GM18870 (cell line): ENCODE results near the gene ARID3A.

Source experiments
- ATAC-seq: cut with Tn5 transposase; IDR thresholded peaks from one replicate; pipeline ENCODE4 v1.9.1; 2021; ENCODE audit warnings: moderate library complexity; ENCODE audit not compliant: unreplicated experiment

Gene ARID3A

GRCh38 chr19:960601-960938 is 34.7 kb downstream of the ARID3A start:
- ATAC-seq, result no peak

DNA sequence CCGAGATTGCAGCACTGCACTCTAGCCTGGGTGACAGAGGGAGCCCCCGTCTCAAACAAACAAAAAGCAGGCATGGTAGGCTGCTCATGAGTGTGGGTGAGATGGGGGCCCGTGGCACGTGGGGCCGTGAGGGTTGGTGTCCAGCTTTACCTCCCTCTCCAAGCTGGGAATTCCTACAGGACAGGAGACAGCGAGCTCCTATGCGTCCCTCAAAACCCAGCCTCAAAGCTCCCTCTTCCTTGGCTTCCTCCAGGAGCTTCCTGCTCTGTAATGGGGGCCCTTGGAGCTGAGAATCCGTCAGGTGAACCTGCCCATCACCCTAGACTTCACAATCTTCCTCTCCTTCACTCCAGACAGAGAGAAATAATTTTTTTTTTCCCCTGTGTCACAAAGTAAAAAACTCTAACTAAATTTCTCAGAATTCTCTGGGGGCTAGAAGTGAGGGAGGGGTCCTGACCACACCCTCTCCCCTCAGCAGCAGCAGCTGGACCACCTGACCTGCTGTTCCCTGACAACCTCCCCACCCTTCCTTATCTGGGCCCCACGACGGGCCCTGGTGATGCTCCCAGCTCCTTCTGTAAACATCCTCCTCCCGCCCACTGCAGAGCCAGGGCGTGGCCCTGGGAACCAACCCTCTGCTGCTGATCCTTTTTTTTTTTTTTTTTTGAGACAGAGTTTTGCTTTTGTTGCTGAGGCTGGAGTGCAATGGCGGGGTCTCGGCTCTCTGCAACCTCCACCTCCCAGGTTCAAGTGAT is 36.2 kb downstream of the ARID3A start:
- no peak for ATAC-seq

DNA sequence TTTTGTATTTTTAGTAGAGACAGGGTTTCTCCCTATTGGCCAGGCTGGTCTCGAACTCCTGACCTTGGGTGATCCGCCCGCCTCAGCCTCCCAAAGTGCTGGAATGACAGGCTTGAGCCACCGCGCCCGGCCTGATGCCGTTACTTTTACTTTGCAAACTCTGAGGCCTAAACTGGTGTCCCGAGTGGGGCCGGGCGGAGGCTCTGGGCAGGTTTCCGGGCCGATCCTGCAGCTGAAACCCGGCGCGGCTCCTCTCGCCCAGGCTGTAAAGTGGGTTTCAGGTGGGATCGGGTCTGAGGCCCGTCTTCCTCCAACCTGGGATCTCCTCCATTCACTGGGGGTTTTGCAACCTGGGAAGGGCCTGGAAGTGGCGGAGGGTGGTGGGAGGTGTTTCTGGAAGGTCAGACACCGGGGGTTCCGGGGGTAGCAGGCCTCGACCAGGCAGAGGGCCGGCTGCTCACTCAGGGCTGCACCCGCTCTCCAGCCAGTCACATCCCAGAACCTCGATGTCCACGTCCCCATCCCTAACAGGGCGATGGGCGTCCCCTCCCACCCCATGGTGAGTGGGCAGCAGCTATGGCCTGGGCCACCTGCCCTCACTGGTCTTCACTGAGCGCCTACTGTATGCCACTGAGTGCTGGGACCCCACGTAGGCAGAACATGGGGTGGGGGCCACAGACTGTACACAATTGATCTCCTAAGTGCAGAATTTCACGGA is 37.0 kb downstream of the ARID3A start:
- no peak for ATAC-seq

- no peak for ATAC-seq
Measured at GRCh38 chr19:963486-963951, 37.7 kb downstream of the ARID3A start.

- ATAC-seq, result no peak
Measured at GRCh38 chr19:964116-964520, 38.3 kb downstream of the ARID3A start.

DNA sequence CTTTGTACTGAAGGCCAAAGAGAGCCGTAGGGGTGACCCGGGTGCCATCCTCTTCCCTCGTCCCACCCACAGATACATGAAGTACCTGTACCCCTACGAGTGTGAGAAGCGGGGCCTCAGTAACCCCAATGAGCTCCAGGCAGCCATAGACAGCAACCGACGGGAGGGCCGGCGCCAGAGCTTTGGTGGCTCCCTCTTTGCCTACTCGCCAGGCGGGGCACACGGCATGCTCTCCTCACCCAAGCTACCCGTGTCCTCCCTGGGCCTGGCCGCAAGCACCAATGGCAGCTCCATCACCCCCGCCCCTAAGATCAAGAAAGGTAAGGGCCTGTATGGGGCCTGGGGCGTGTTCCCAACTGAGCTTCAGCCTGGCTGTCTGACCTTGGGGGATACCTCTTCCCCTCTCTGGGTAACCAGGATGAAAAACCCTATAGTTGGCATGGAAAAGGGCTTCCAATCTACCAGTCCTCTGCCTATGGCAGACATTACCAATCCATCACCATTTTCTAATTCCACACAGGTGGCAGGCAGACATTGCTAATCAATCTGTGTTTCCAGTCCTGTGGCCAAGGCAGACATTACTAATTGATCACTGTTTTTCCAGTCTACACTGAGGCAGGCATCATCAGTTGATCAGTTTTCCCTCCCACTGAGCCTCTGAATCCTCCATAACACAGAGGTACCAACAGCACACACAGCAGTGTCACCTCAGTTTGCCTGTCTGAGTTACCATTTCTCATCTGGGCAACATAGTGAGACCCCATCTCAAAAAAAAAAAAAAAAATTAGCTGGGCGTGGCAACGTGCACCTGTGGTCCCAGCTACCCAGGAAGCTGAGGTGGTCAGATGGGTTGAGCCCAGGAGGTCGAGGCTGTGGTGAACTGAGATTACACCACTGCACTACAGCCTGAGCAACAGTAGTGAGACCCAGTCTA is 39.2 kb downstream of the ARID3A start:
- ATAC-seq, result no peak

- no peak for ATAC-seq
Measured at GRCh38 chr19:966485-967088, 40.8 kb downstream of the ARID3A start.

GRCh38 chr19:970695-971094 is 44.9 kb downstream of the ARID3A start:
- ATAC-seq, result no peak

DNA sequence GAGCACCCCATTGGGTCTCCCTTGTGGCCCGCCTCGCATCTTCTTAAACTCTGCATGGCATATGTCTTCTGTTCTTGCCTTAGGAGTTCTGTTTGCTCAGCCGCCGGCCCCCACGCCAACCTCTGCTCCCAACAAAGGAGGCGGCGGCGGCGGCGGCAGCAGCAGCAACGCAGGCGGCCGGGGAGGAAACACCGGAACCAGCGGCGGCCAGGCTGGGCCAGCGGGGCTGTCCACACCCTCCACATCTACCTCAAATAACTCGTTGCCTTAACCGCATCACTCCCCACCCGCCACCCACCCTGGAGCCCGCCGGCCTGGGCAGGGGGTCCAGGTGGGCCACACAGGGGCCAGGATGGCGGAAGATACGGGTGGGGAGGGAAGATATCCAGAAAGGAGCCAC is 46.0 kb downstream of the ARID3A start:
- no peak for ATAC-seq

- no peak for ATAC-seq
Measured at GRCh38 chr19:972281-972680, 46.4 kb downstream of the ARID3A start.

DNA sequence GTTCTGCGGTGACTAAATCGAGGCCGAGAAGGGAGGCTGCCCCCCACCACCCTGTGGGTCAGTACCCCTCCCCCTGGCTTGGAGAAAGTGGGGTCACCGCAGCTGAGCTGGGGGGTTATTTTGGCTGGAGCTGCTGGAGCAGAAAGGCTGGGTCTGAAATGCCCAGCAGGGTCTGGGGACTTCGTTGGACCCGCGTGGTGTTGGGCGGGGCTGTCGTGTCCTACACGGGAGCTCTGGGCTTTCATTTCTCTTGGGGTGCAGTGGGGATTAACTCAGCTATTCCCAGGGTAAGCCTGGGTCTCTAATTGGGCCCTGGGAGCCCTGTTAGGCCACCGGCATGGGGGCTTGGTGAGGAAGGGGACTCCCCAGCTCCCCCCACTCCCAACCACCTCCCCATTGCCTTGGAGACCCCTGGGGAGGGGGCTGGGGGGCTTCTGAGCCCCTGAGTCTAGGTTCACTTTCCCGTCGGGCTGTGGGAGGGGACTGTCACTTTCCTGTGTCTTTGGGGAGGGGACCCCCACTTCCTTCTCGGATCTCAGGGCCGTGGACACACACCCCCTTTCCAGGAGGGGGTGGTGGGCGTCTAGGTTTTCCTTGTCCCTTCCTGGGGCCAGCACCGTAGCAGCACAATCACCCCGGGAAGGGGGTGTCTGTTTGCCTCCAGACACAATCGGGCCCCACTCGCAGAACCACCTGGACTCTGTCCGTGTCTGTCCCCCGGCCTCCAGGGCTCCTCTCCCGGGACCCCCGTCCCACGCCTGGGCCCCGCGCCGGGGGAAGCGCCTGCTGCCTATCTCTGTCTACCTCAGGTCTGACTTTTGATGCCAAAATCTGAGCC is 48.1 kb downstream of the ARID3A start:
- no peak for ATAC-seq

- no peak for ATAC-seq
Measured at GRCh38 chr19:974564-975257, 48.9 kb downstream of the ARID3A start.

GRCh38 chr19:976476-976875 is 50.6 kb downstream of the ARID3A start:
- ATAC-seq, result no peak

DNA sequence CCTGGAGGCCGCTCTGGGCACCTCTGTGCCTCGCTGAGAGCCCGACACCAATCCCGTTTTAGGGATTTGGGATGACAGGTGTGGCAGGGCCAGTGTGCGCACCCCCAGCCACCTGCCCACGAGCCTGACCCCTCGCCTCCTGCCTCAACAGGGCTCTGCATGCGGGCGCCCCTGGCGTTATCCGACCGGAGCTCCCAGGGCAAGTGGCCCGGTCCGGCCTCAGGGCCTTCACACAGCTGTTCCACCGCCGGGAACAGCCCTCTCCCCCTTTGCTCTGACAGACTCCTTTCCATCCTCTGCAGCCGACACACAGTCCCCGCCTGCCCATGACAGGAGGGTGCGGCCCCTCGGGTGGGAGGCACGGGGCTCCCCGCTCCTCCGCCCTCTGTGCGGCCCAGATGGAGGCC is 51.2 kb downstream of the ARID3A start:
- ATAC-seq, result no peak

DNA sequence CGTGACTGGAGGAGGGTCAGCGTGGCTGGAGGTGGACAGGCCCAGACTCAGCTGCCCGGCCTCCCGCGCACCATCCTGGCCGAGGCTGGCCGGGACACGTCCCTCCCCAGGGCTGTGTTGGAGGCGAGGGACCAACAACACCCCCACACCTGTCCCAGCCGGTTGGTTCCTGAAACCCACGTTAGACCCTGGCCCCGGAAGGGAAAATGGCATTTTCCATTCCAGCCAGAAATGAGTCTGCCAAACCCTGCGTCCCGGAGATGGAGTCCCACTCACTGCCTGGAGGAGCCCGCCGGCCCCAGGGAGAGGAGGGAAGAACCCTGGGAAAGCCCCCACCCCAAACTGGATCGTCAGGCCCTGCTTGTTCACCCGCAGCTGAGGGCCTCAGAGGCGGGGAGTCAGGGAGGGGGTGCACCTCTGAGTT is 53.5 kb downstream of the ARID3A start:
- ATAC-seq, result no peak

DNA sequence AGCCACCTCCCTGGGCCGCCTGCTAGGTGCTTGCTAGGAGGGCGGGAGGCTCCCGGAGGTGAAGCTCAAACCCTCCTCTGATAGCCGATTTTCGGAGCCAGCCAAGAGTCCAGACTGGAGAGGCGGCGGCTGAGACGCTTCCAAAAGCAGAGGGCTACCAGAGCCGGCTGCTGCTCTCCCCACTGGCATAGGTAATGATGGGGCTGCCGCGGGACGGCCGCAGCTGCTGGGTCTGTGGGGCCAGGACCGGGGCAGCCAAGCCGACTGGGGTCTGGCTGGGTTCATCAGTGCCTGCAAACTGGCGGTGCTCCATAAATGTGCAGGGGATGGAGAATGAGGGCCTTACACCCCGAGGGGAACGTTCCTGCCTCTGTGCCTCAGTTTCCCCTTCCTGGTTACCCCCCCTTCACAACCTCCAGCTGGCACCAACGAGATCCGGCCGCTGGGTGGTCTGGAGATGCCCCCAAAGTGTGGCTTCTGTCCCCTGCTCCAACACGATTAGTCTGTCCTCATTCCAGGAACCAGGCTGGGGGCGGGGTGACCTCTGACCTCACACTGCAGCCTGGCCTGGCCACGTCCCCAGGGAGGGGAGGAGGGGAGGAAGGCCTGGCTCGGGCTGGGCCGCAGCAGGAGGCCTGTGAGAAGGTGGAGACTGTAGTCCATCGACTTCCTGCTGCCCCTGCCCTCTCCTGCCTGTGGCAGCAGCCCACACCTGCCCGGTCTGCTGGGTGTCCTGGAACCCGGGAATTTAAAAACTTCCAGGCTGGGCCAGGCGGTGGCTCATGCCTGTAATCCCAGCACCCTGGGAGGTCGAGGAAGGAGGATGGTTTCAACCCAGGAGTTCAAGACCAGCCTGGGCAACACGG is 54.5 kb downstream of the ARID3A start:
- no peak for ATAC-seq

DNA sequence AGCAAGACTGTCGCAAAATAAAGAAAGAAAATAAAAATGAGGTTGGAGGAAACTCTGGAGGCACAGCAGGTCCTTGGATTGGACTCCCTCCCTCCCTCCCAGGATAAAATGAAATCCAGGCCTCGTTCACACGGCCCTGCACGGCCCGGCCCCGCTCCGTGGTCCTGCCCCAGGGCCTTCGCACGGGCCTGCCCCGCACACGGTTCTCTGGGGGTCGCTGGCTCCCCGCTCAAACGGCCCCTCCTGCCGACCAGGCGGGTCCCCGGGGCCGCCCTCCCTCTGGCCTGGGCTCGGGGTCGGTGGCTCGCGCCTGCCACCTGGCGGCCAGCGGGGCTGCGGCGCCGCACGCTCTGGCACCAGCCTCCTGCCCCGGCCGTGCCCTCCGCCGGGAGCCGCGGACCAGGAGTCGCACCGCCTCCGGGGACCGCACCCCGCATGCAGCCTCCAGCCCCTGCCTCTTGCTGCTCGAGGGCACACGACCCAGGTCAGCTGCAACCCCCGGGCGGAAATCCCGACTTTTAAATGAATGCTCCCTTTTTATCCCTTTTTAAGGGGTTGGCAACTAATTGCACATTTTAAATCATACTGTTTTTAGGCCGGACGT is 56.8 kb downstream of the ARID3A start:
- no peak for ATAC-seq
